Skeletal muscle tissue (tissue), 4 donors: ENCODE results near the gene SLC22A25. TPM values are rescaled to one million over a fixed set of nuclear protein-coding genes. Genes with fewer than 3 reads are reported as not detected.
"Not testable (repeated sequence)": the region's sequence is repeated elsewhere in the genome, so short reads cannot be mapped to it uniquely, and the experiment has no call there.

ENCODE experiments used
- H3K27ac ChIP-seq: one replicate; pipeline ENCODE4 v1.7.0; 2013; ENCODE audit warnings: mild to moderate bottlenecking, low read depth, low read length, inconsistent platforms
- H3K27me3 ChIP-seq, 3 donors: one replicate each; pipeline ENCODE4 v1.7.0; 2013; ENCODE audit warnings: low read length in 3 of 3; ENCODE audit not compliant: control insufficient read depth in 3 of 3, insufficient read depth in 3 of 3
- H3K36me3 ChIP-seq, 3 donors: one replicate each; pipeline ENCODE4 v1.7.0; 2013; ENCODE audit warnings: low read length in 3 of 3; ENCODE audit not compliant: control insufficient read depth in 3 of 3, insufficient read depth in 3 of 3
- H3K4me1 ChIP-seq, 3 donors: one replicate each; pipeline ENCODE4 v1.7.0; 2013; ENCODE audit warnings: low read length in 3 of 3, mild to moderate bottlenecking in 3 of 3; ENCODE audit not compliant: control insufficient read depth in 3 of 3, insufficient read depth in 3 of 3
- H3K4me3 ChIP-seq, 3 donors: one replicate each; pipeline ENCODE4 v1.7.0; 2013; ENCODE audit warnings: low read length in 3 of 3
- H3K9ac ChIP-seq, 3 donors: one replicate each; pipeline ENCODE4 v1.7.0; 2013; ENCODE audit warnings: low read length in 3 of 3, mild to moderate bottlenecking in 3 of 3, moderate library complexity in 2 of 3, low read depth in 1 of 3
- H3K9me3 ChIP-seq, 3 donors: one replicate each; pipeline ENCODE4 v1.7.0; 2013; ENCODE audit warnings: low read length in 3 of 3; ENCODE audit not compliant: control insufficient read depth in 3 of 3
- total RNA-seq: library from RNA; depleted of rRNA; stranded (reverse); fragments of >200 nt; gene quantifications from one replicate; pipeline ENCODE4 v1.2.3, GENCODE V29; 2014
- donor health status: Osteomylitis.

Gene SLC22A25
- total RNA-seq, 1 donor from 2014 or later = not detected

DNA sequence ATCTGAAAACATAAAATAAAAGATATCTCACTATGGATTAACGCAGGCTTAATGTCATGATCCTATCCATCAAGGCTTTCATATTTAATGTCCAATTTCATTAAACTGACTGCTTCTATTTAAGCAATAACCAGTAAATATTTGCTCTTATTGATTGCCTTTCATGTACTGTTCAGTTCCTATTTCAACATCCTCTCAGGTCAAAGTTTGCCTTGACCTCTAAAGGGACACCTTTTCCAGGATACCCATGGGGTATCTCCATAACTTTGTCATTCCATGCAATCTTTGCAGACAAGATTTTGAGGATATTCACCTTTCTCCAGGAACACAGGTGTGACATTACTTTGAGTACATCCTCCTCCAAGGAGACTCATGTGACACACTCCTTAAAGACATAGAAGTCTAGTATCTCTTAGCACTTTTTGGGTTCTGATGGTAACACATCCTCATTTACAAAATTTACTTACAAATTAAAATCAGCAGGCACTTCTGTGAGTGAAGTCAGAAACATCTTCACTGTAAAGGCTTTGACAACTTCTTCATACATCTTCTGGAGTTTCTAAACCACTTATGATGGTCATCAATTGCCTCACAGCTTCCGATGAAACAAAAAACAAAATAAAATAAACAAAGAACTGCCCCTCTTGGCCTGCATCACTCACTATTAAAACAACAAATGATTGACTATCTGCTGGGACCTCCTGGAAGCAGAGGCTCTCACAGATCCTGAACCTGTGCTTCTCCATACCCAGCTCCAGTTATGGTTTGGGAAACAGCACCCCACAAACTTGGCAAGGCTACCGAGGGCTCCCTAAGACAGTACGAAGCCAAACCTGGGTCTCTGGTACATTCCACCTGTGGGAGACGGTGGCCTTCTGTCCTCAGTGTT, 7.0 kb upstream of the SLC22A25 start:
- no peaks in the 10 kb centered on the region for H3K4me1 ChIP-seq
- H3K36me3 ChIP-seq = no peaks in the 10 kb centered on the region
- H3K9ac ChIP-seq = no peak overlapping the region
- no peak overlapping the region for H3K4me3 ChIP-seq
- H3K9me3 ChIP-seq = no peaks in the 10 kb centered on the region
- no peaks in the 10 kb centered on the region for H3K27me3 ChIP-seq
- no peak overlapping the region for H3K27ac ChIP-seq

DNA sequence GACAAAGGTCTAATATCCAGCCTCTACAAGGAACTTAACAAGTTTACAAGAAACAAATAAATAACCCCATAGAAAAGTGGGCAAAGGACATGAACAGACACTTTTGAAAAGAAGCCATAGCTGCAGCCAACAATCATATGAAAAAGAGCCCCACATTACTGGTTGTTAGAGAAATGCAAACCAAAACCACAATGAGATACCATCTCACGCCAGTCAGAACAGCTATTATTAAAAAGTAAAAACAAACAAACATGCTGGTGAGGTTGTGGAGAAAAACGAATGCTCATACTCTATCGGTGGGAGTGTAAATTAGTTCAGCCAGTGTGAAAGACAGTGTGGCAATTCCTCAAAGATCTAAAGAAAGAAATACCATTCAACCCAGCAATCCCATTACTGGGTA, 5.6 kb upstream of the SLC22A25 start:
- no peak overlapping the region for H3K4me3 ChIP-seq
- H3K9me3 ChIP-seq = no peaks in the 10 kb centered on the region

GRCh38 chr11:63247237-63248002, 4.0 kb upstream of the SLC22A25 start:
- H3K9ac ChIP-seq, H3K9me3 ChIP-seq, H3K27me3 ChIP-seq, H3K36me3 ChIP-seq, H3K27ac ChIP-seq, H3K4me1 ChIP-seq, H3K4me3 ChIP-seq: not testable (repeated sequence)

More for the DNA sequence above, 5.6 kb upstream of the SLC22A25 start:
- Histone ChIP-seq H3K4me1 (no peaks in the 10 kb centered on the region), H3K36me3 (no peaks in the 10 kb centered on the region), H3K27ac (no peak overlapping the region), H3K9ac (no peak overlapping the region), H3K27me3 (no peaks in the 10 kb centered on the region)

- H3K27ac ChIP-seq = no peak overlapping the region
- no peaks in the 10 kb centered on the region for H3K4me1 ChIP-seq
- no peak overlapping the region for H3K4me3 ChIP-seq
- no peaks in the 10 kb centered on the region for H3K36me3 ChIP-seq
- peaks cover 0 to 4% (median 0%) of the 10 kb centered on the region in 3 donors for H3K27me3 ChIP-seq
- no peaks in the 10 kb centered on the region for H3K9me3 ChIP-seq
- no peak overlapping the region for H3K9ac ChIP-seq
Measured at GRCh38 chr11:63246045-63246444, 2.6 kb upstream of the SLC22A25 start.

- Histone ChIP-seq H3K9ac (no peak overlapping the region), H3K27ac (no peak overlapping the region), H3K27me3 (peaks cover 0 to 4% (median 0%) of the 10 kb centered on the region in 3 donors), H3K9me3 (no peaks in the 10 kb centered on the region), H3K4me3 (no peak overlapping the region), H3K4me1 (no peaks in the 10 kb centered on the region), H3K36me3 (no peaks in the 10 kb centered on the region)
Measured at GRCh38 chr11:63244862-63245261, 1.5 kb upstream of the SLC22A25 start.

DNA sequence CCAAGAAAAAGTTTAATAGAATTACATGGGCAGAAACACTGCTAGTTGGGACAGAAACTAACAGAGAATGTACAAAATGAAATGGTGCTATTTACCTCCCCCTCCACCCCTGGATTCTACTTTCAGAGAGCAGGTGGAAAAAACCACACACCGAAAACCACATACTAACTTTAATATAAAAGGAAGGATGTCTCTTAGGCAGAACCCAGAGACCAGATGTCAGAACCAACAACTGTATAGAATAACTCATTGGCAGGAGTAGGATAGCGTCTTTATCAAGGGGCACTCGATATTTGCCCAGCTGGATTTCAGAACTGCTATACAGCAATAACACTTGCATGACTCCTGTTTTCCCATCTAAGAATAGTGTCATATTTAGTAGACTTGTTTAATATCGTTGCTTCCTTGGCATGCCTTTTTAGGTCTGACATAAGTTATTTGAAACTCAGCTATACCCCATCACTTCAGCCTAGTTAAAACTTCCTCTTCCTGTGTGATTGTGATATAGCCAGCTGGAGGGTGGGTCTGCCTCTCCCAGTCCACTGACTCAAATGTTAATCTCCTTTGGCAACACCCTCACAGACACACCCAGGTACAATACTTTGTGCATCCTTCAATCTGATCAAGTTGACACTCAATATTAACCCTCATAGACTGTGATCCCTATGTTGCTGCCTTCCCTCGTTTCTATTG, 1.2 kb downstream of the SLC22A25 start:
- no peaks in the 10 kb centered on the region for H3K4me1 ChIP-seq
- no peak overlapping the region for H3K9ac ChIP-seq
- peaks cover 0 to 6% (median 0%) of the 10 kb centered on the region in 3 donors for H3K9me3 ChIP-seq
- no peak overlapping the region for H3K4me3 ChIP-seq
- H3K36me3 ChIP-seq = no peaks in the 10 kb centered on the region
- H3K27me3 ChIP-seq = peaks cover 0 to 4% (median 4%) of the 10 kb centered on the region in 3 donors
- H3K27ac ChIP-seq = no peak overlapping the region

- Histone ChIP-seq H3K36me3 (no peaks in the 10 kb centered on the region), H3K9ac (no peak overlapping the region), H3K9me3 (peaks cover 0 to 6% (median 0%) of the 10 kb centered on the region in 3 donors), H3K4me3 (no peak overlapping the region), H3K4me1 (no peaks in the 10 kb centered on the region), H3K27ac (no peak overlapping the region), H3K27me3 (peaks cover 0 to 4% (median 4%) of the 10 kb centered on the region in 3 donors)
Measured at GRCh38 chr11:63240791-63241379, 2.5 kb downstream of the SLC22A25 start.

DNA sequence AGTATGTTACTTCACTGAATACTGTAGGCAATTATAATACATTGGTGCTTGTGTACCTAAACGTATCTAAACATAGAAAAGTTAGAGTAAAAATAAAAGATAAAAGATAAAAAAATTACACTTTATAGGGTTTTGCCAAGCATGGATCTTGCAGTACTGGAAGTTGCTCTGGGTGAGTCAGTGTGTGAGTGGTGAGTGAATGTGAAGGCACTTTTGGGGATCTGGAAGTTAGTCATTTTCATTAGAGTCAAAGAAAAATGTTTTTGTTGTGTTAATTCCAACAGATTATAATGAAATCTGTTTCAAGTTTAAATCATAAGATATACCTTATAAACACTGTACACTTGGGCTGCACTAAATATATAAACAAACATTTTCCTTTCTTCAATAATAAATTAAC, 3.3 kb downstream of the SLC22A25 start:
- peaks cover 0 to 6% (median 0%) of the 10 kb centered on the region in 3 donors for H3K9me3 ChIP-seq
- no peaks in the 10 kb centered on the region for H3K36me3 ChIP-seq
- H3K9ac ChIP-seq = no peak overlapping the region
- peaks cover 0 to 4% (median 4%) of the 10 kb centered on the region in 3 donors for H3K27me3 ChIP-seq
- no peaks in the 10 kb centered on the region for H3K4me1 ChIP-seq
- no peak overlapping the region for H3K4me3 ChIP-seq
- H3K27ac ChIP-seq = no peak overlapping the region

GRCh38 chr11:63239254-63239653, 4.1 kb downstream of the SLC22A25 start:
- Histone ChIP-seq H3K9me3 (peaks cover 0 to 6% (median 0%) of the 10 kb centered on the region in 3 donors), H3K9ac (no peak overlapping the region)

More at GRCh38 chr11:63239254-63239653, 4.1 kb downstream of the SLC22A25 start:
- H3K27ac ChIP-seq = no peak overlapping the region
- peaks cover 0 to 4% (median 4%) of the 10 kb centered on the region in 3 donors for H3K27me3 ChIP-seq
- no peaks in the 10 kb centered on the region for H3K36me3 ChIP-seq
- no peak overlapping the region for H3K4me3 ChIP-seq
- no peaks in the 10 kb centered on the region for H3K4me1 ChIP-seq
